Activated gamma-delta T cell treated with anti-CD3 and anti-CD28 coated beads, Interleukin-2, amount 50 U/mL, for 16 hours (primary cell): ENCODE measurements around the gene S100A6.
A peak's percentile ranks its signal among the peaks of the same experiment; 100 is the strongest.

ENCODE experiments used
- DNase-seq: peaks from one replicate; pipeline ENCODE4 v3.0.0-alpha.2; 2020; ENCODE audit warnings: low read depth

S100A6 gene

DNA sequence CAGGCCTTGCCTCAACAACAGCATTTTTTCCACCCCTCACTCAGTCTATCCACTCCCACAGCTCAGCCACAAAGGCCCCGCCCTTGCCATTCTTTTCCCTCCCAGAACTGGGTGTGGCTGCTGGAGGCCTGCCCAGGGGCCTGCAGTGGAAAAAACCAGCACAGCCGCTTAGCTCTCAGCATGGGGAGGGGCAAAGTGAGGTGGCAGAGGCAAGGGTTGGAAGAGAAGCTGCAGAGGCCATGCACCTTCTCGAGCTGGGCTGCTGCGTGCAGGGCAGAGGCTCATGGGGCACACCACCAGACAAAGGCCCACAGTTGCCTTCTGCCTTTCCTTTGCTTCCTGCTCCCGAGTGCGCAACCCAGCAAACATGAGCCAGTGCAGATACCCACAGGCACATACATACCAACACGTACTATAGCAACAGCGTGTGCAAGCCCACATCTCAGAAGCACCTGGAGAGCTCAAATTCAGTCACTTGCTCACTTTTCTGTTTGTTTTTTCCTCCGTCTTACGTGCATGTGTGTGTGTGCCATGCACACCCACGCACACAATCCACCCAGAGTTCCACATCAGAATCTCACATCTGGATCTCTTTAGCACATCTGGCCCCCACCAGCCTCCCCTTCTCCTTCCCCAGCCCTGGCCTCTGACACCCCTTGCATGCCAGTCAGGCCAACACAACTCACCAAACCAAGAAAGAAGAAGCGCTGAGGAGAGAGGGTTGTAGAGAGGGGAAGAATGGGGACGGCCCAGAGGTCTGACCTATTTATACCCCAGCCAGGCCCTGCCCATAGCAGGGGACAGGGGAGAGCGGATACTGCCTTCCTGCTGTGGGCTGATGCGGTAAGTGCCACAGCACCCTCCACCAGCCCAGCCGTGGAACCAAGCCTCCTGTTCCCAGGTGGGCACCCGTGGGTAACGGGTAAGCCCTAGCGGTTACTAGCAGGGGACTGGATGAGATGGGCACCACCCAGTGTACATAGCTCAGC is 9.6 kb upstream of the S100A6 start, which contains the start of gene S100A4:
Gene S100A4, minus strand, starts transcription at position 740 of the 989 bp plus-strand sequence. CDS start 1,012 bp downstream, outside the sequence.
- DNase-seq, result peak; percentile 64

DNA sequence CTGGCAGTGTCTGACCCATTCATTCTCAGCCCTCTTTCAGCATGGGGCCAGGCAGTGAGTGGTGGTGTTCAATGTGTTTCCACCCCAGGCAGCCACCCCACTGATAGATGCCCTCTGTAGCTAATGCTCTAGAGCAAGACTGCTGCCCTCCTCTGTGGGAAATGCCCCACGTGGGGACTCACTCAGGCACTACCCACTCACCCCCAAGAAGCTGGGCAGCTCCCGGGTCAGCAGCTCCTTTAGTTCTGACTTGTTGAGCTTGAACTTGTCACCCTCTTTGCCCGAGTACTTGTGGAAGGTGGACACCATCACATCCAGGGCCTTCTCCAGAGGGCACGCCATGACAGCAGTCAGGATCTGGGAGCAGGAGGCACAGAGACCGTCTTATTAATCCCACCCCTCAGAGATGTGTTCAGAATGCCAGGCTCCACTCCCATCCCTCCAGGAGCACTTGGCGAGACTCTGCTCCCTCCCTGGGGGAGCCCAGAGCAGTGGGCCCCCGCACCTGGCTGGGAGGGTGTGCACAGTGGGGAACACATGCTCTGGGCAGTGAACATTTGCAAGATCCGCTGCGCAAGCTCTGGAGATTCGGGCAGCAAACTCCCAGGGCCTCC is 8.8 kb upstream of the S100A6 start:
- no peak for DNase-seq

DNA sequence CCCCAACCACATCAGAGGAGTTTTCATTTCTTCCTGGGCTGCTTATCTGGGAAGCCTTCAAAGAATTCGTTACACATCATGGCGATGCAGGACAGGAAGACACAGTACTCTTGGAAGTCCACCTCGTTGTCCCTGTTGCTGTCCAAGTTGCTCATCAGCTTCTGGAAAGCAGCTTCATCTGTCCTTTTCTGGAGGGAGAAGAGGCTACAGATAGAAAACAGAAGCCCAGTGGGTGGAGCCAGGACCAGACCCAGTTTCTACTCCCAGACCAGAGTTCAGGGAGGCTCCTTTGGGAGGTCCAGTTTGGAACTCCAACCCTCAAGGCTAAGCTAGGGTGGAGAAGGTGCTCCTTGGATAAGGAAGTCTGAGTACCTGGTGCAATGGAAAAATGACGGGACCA is 7.9 kb upstream of the S100A6 start:
- no peak for DNase-seq

DNA sequence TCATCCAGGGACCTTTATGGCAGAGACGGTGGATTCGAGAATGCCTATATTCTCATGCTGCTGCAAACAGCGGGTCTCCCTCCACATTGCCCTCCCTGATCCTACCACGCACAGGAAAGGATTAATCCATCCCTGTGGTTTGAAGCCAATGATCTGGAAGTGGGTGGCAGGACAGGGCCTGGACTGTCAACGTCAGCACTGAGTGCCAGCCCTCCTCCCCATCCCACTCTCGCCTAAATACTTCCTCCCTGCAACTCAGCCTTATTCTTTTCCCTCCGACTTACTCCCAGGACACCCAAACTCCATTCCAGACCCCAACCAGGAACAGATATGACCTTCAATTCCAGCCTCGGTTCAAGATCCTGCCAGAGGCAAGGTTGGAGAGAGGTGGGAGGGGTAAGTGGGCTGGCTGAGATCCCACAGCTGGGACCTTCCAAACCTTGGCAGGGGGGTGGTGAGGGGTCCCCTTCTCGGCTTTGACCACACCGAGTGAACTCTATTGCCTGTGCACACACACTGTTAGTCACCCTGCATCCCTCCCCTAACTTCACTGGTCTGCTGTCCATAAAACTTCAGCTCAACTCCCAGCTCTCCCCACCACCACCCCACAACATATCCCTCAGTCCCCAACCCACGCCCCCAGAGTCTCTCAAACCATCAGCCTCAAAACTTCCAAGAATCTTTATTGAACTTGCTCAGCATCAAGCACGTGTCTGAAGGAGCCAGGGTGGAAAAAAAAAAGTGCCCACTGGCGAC is 7.3 kb upstream of the S100A6 start:
- DNase-seq, result no peak

DNA sequence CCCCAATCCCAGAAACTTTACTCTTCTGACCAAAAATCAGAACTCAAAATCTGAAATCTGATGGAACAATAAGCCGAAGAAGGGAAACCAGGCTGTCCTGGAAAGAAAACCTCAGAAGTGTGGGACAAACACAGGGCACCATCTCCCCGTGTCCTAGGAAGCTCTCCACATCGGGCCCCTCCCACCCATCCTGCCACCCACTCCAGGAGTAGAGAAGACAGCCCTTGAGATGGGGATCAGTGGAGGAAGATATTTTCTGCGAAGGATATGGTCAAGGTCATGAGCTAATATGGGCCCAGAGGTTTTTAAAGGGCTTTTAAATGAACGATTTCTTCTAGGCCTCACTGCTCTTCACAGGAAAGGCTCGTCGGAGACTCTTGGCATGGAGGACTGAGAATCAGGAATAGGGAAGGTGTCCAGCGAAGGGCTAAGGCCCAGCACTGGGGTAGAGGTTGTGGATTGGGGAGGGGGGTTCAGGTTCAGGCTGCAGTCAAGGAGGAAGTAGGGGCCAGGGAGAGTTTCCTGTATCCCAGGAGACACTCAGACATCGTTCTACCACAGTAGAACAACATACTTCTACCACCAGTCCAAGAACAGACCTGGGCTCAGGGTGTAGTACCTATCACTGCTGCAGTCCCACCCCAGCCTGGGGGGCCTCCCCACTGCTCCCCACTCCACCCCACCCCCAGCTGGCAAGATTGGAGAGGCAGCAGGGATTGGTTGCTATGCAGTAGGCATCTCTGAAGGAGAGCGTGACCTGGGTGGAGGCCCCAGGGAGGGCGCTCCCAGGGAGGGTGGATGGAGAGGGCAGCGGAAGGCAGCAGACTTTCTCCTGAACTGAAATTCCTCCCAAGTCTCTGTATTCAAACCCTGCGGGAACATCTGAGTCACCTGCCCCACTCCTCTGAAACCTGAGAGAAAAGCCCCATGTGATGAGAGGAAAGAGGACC is 6.1 kb upstream of the S100A6 start:
- no peak for DNase-seq

DNA sequence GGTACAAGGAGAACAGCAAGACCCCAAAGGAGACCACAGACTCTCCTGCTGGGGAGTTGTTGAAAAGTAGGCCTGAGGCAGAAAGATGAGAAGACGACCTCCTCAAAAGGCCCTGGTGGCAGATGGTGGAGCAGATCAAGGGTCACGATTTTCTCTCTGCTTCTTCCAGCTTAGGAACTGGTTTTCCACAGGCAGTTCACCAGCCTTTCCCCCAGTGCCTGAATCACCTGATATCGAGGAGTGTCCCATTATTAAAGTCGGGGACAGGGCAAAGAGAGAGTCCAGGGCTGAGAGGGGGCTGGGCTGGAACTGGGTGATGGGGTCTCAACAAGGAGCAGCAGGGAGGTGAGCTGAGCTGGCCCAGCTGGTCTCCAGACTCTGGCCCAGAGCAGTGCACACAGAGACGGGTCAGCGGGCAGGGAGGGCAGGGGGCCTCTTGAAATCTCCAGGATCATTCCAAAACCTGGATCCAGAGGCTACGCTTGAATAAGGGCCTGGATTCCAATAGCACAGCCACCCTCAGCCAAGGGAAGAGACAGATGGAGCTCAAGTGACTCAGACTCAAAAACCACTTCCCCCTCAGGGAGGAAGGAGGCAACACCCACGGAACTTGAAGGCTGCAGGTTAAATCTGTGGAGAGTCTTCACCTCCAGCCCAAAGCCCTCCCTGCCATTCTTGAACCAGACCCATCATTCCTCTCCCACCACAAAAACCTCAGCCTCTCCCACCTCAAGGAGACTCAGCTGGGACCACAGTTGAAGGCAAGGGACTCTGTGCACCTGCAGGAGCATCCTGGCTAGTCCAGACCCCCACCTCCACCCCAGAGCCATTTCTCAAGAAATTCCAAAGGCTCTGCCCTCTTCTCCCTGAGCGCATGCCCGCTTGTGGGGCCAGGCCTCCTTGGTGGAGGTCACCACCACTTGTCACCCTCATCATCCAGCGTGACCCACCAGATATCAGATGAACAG is 4.9 kb upstream of the S100A6 start, which contains the start of gene S100A5:
Gene S100A5, minus strand, starts transcription at position 541 of the 968 bp plus-strand sequence. CDS start 743 bp downstream, outside the sequence.
- peak; percentile 48 for DNase-seq

DNA sequence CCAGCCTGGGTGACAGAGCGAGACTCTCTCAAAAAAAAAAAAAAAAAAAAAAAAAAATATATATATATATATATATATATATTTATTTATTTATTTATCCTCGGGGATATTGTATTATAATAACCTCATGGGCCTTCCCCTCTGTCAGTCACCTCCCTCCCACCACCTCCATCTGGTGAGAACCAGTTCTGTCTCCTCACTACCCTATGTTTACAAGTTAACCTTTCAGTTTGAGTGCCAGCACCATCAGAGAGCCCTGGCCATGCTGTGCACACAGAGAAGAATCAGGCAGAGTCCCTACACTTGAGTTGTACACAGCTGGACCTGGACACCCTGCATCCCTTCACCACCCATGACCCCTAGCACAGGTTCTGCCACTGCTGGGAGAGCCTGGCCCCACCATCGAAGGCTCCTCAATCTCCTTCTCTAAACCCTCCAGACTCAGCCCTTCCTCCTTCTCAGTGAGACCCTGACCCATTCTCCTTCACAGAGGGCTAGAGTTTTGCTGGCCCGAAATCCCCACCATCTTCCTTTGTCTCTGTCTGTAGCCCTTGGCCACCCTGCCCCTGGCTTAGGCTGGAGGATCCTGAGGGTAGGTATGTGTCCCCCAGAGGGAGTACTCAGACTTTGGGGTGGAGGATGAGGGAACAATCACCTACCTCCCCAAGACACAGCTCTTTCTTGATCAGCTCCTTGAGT is 3.8 kb upstream of the S100A6 start:
- no peak for DNase-seq

DNA sequence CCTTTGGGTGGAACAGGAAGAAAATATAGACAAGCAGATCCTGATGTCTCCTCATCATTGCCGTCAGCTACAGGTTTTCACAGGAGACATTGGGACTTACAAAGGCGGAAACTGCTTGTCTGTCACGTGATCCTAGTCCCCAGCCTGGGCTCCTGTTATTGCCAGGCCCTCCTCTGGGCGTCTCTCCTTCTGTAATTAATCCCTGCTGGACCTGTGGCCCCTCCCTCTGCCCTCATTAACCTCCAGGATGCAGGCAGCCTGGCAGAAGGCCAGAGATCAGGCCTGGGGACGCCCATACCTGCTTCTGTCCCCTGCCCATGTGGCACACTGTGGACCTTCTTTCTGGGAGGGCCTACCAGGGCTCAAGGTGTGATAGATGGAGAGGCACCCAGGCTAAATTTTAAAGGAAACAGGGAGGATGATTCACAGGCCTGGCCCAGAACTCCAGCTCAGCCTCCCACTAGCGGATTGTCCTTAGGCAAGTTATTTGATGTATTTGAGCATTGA is 2.6 kb upstream of the S100A6 start:
- no peak for DNase-seq

DNA sequence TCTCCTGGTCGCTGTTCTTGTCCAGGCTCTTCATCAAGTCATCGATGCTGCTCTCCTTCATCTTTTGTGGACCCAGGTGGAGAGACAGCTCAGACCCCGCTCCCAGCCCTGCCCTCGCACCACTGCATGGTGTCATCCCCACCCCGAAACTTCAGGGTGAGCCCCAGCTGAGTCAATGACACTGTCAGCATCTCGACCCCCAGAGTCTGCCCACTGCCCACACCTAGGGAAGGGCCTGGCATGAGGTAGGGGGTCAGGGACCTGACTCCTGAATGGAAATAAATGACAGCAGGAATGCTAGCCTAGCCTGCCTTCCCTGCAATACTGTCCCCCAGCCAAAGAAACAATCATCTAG is 1.6 kb upstream of the S100A6 start:
- DNase-seq, result no peak

DNA sequence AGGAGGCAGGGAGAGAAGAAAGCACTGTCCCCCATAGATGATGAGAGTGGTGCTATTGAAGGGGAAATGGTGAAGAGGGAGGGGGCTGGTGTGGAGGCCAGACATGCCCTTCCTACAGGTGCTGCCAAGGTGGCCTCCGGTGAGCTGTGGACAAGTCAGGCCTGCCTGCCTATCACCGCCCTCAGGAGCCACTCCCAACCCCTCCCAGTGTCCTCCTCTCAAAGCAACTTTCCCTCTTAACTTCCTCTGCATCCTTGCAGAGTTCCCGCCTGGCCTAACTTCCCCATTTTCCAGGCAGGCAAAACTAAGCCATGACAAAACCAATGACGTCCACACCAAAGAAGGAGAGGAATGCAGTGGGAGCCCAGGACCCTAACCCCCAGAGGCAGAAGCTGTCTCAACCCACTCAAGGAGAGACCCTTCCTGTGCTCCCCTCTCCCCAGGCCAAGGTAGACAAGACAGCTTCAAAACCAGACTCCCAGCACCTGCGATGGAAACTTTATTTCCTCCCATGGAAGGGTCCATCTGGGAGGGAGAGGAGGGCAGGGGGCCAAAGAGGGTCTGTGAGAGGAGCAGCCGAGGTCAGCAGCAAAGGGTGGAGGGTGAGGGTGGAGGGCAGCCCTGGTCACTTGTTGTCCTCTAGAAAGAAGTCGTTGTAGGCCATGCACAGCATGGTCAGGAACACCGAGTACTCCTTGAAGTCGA is 1.0 kb upstream of the S100A6 start:
- no peak for DNase-seq

DNA sequence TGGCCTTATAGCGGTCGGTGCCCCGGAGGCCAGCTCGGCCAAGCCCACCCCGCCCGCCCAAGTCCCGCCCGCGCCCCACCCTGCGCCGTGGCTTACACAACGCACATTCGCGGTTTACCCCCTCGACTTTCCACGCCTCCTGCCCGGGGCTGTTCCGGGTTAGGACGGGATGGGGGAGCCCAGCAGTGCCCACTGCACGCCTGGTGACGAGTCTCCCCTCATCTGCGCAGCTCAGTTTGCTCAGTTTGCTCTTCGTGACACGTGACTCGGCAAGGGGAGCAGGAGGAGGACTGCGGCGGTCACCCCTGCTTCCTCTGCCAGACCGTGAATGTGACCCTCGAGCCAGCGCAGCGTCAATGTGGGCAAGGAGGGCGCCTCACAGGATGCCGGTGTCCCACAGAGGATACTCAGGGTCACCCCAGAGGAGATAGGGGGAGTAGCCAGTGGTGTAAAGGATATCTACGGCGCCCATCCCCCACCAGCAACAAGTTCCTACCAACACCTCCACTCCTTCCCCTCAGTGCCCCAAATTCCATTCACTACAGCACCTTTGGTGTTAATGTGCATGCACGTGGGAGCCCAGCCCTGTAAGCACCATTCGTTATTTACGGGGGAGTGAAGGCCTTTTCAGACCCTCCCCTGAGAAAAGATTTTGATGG is 350 bp upstream of the S100A6 start:
- DNase-seq, result peak; percentile 77

DNA sequence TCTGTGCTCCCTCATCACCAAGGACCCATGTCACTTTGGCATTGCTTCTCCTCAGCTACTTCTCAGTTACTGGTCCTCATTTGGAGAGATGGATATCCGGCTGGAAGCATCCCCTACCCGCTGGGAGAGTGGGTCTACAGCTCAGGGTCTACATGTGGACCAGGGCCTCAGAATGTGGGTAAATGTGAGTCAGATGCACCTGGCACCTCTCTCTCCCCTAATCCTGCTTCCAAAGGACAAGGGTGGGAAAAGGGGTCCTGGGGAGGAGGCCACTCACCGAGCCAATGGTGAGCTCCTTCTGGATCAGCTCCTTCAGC is 908 bp downstream of the S100A6 start:
- no peak for DNase-seq

DNA sequence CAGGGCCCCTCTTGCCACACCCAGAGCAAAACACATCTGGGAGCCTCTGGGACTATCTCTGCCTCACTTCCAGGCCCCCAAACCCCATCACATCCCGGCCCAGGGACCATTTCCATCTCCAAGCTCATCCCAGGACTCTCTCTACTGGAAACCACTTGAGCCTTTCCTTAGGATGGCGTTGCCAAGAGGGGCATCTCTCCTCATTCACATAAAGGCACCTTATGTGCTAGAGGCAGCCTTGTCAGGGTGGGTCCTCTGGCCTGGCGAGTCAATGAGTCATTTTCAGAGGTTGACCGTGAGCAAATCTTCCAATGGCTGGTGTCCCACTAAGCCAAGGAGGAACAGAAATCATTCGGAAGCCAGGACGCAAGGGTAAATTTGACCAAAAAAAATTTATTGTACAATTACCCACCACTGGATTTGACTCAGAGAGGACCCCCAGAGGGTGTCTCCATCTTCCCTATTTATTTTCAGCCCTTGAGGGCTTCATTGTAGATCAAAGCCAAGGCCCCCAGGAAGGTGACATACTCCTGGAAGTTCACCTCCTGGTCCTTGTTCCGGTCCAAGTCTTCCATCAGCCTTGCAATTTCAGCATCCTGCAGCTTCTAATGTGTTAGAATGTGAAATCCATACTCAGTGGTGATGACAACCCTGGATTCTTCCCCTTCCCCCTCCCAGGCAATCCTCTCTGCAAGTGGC is 1.4 kb downstream of the S100A6 start:
- no peak for DNase-seq

DNA sequence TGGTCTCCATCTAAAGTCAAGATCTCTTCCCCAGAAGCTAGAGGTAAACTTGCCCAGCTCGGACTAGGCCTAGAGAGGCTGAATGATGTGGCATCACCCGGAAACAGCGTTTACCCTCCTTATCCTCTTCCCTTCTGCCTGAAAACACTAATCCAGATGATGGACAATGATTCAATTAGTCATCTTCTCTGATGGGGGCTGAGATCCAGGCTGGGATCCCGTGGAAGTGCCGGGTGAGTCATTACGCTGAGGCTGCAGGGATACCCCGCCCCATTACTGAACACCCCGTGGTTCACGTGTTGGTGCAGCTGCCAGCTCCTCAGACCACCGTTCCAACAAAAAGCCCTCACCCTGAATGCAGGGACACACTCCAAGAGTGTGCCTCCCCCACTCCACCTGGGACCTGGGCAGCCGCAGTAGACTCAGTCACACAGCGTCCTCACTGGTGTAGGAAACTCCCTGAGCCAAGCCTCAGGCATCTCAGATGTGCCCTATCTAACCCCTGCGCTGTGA is 2.0 kb downstream of the S100A6 start:
- no peak for DNase-seq

DNA sequence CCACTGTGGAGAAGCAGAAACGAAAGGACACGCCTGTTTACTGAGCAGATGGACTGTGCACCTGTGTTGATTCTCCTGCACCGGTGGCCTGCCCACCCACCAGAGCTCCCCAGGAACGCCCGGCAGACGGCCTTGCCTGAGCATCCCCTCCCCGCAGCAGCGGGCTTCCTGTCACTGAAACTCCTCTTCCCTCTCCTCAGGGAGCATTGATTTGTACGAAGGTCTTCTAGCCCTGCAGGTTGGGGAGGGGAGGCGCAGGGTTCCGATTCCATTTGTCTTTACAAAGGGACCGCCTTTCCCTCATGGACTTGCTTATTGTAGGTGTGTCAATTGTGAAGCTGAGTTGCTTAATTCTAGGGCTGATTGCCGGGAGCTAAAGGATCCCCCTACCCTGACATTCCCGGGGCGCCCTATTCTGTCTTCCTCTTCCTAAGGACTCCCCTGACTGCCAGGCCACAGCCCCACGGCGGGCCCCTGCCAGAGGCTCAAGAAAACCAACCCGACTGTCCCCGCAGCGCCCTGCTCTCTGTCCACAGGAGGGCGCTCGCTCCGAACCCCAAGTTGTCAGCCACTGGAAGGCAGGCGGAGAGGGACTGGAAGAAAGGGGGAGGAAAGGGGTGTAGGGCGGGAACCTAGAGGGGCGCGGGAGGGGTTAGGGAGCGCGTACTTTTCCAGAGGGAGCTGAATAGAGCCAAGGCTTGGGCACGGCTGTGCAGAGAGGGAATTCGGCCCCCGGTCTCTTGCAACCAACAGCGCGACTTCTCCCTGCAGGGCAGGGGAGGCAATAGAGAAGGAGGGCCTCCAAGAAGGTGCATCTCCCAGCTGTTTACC is 2.8 kb downstream of the S100A6 start:
- peak; percentile 58 for DNase-seq

DNA sequence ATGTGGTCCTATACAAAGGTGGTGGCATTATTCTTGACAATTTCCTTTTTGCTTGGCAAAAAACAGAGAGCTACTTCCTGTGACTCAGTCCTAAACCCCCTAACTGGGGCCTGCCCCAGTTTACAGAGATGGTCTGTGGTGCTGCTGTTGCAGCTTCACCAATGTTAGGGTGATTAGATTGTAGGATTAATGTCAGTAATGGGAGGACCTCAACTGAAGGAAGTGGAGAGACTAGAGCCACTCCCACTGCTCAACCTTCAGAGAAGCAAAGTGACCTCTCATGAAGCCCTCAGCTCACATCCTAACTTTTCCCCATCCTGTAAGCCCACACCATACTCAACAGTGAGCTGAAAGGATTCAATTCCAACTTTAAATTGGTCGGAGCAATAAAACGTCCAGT is 3.6 kb downstream of the S100A6 start:
- DNase-seq, result peak; percentile 34
